Daoy (cell line): ENCODE data around the gene GNG12. TPM values are rescaled to one million over a fixed set of nuclear protein-coding genes. Genes with fewer than 3 reads are reported as not detected.
A peak's percentile ranks its signal among the peaks of the same experiment; 100 is the strongest.
"Not testable (repeated sequence)": the region's sequence is repeated elsewhere in the genome, so short reads cannot be mapped to it uniquely, and the experiment has no call there.

Experiments used
- DNase-seq: peaks from one replicate; pipeline ENCODE4 v3.0.0-alpha.2; 2015; ENCODE audit warnings: low read depth
- total RNA-seq: library from RNA; depleted of rRNA; stranded (reverse); fragments of >200 nt; shearing (Covaris generic); gene quantifications from 2 replicates; pipeline ENCODE4 v1.2.3, GENCODE V29; 2014

The GNG12 gene
- total RNA-seq, 1 experiment from 2014 or later, result 231 TPM

GRCh38 chr1:67683766-67684525 lies 149.3 kb downstream of the GNG12 start:
- DNase-seq, result peak; percentile 70

GRCh38 chr1:67683316-67683715 lies 150.0 kb downstream of the GNG12 start:
- DNase-seq, result peak; percentile 59

GRCh38 chr1:67682659-67683197 lies 150.5 kb downstream of the GNG12 start:
- peak; percentile 79 for DNase-seq

GRCh38 chr1:67680486-67680885 lies 152.8 kb downstream of the GNG12 start:
- DNase-seq, result no peak

- DNase-seq, result peak; percentile 89
Measured at GRCh38 chr1:67679691-67680090, 153.6 kb downstream of the GNG12 start.

GRCh38 chr1:67677930-67678329 lies 155.3 kb downstream of the GNG12 start:
- DNase-seq, result no peak

- no peak for DNase-seq
Measured at GRCh38 chr1:67677408-67677807, 155.9 kb downstream of the GNG12 start.

GRCh38 chr1:67676946-67677345 lies 156.3 kb downstream of the GNG12 start:
- no peak for DNase-seq

GRCh38 chr1:67676287-67676686 lies 157.0 kb downstream of the GNG12 start:
- no peak for DNase-seq

- no peak for DNase-seq
Measured at GRCh38 chr1:67675800-67676199, 157.5 kb downstream of the GNG12 start.

- DNase-seq, result peak; percentile 77
Measured at GRCh38 chr1:67674260-67675011, 158.8 kb downstream of the GNG12 start.

GRCh38 chr1:67673468-67674201 lies 159.6 kb downstream of the GNG12 start:
- no peak for DNase-seq

- DNase-seq, result no peak
Measured at GRCh38 chr1:67672260-67672803, 160.9 kb downstream of the GNG12 start.

GRCh38 chr1:67668660-67669059 lies 164.6 kb downstream of the GNG12 start:
- no peak for DNase-seq

- no peak for DNase-seq
Measured at GRCh38 chr1:67666636-67667035, 166.6 kb downstream of the GNG12 start.

- not testable (repeated sequence) for DNase-seq
Measured at GRCh38 chr1:67665307-67665706, 168.0 kb downstream of the GNG12 start.

GRCh38 chr1:67664048-67664447 lies 169.2 kb downstream of the GNG12 start:
- no peak for DNase-seq

GRCh38 chr1:67662884-67663283 lies 170.4 kb downstream of the GNG12 start:
- no peak for DNase-seq

GRCh38 chr1:67659229-67659628 lies 174.0 kb downstream of the GNG12 start:
- no peak for DNase-seq

GRCh38 chr1:67657152-67657551 lies 176.1 kb downstream of the GNG12 start:
- not testable (repeated sequence) for DNase-seq

GRCh38 chr1:67655581-67655980 lies 177.7 kb downstream of the GNG12 start:
- DNase-seq, result no peak

- DNase-seq, result no peak
Measured at GRCh38 chr1:67653304-67653703, 180.0 kb downstream of the GNG12 start.
